ENCODE measurements around the gene FXYD6. TPM values are rescaled to one million over a fixed set of nuclear protein-coding genes. Genes with fewer than 3 reads are reported as not detected.

Gene FXYD6
- total and polyA plus RNA-seq, 9 of the 15 experiments (the other 6 are each of a cell fraction or from before 2014, with no cell fraction given): 0.07 to 0.35 TPM; not detected in 7

DNA sequence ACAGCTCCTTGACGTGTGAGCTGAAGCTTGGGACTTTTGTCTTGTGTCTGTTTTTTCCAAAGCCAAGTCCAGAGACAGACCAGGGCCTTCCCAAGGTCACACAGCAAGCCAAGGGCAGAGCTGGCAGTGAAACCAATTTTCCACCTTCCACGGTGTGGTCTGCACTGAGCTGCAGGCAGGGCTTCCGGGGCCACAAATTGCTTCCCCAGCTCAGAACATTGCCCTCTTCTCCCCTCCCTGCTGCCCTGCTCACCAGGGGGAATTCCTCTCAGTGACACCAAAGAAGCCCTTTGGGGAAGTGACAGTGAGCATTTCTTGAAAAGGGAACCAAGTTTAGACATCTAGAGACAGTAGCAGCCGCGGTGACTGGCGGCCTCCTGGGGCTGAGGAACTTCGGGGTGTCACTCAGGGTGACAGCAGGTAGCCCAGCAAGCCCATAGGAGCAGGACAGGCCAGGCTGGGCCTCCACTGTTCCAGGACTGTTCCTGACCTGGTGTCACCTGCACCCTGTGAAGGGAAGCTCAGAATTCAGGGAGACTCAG, 61.1 kb downstream of the FXYD6 start:
- H3K9ac ChIP-seq (ENCODE audit: insufficient read depth in 1 of 2, low read depth in 2 of 2, low read length in 2 of 2): peak overlapping the region in 1 of 2 experiments; percentile 78; a peak in 2 of 4 replicates
- no peak overlapping the region for H3K27ac ChIP-seq (ENCODE audit: extremely low read depth, low read depth, low read length)
- no peak overlapping the region for H3K4me3 ChIP-seq
- H3K27me3 ChIP-seq (ENCODE audit: control insufficient read depth in 2 of 2, insufficient read depth in 2 of 2, low read length in 2 of 2): no peaks in the 10 kb centered on the region; a peak in 1 of 5 replicates
- no peaks in the 10 kb centered on the region; the same call in 1 of the 2 replicates for H4K20me1 ChIP-seq (replicated peaks; ENCODE audit: control insufficient read depth, insufficient read depth, low read length)
- no TSS peak for BruUV-seq (replicated peaks)
- ChIA-PET CTCF (ENCODE audit: low intra/inter-chr PET ratio) (no interaction called here), POLR2A (interaction anchor here (0.6 kb wide), 1 partner anchor 245 kb away, joined by 3 read pairs; no protein-coding TSS in a partner anchor)
- WGBS (ENCODE audit: insufficient coverage, low coverage, missing lambda C conversion rate): 23% methylated on average over 7 of the region's 7 CpGs
- no peak for ATAC-seq
- no peak overlapping the region for H2AFZ ChIP-seq (ENCODE audit: low read depth, low read length)
- no peaks in the 10 kb centered on the region for H3K9me3 ChIP-seq (replicated peaks; ENCODE audit: control insufficient read depth, insufficient read depth, low read depth, low read length)
- H3K4me1 ChIP-seq (replicated peaks in 1 of 2; ENCODE audit: control insufficient read depth in 2 of 2, insufficient read depth in 2 of 2, low read length in 2 of 2): peaks cover 0 to 23% of the 10 kb centered on the region in 2 experiments; a peak in 3 of 5 replicates
- no peak for DNase-seq (ENCODE audit: extremely low read depth in 1 of 4, low spot score in 3 of 4)
- no peak for FAIRE-seq
- H3K4me2 ChIP-seq (ENCODE audit: insufficient read depth, low read length): no peak overlapping the region
- in situ Hi-C loops (cut with MboI) (no loop called here), intact Hi-C loops (cut with micrococcal nuclease) (loop anchor here (5.0 kb wide), 1 partner anchor 92 kb away; no protein-coding TSS in a partner anchor)
- no peaks in the 10 kb centered on the region for H3K36me3 ChIP-seq (ENCODE audit: control insufficient read depth, insufficient read depth, low read length)
- H3K79me2 ChIP-seq (ENCODE audit: control insufficient read depth, insufficient read depth, low read length): no peaks in the 10 kb centered on the region
- H3K9me1 ChIP-seq (ENCODE audit: control insufficient read depth, insufficient read depth, low read length): peaks cover 2% of the 10 kb centered on the region
- TF ChIP-seq ZFP36 (IDR thresholded peaks at IDR 0.05; ENCODE audit: low read depth, low read length, partially characterized antibody): peak; percentile 32
- no peak for TF ChIP-seq NR1H2 (CRISPR knock-in tag; IDR thresholded peaks at IDR 0.05)
- TF ChIP-seq, protein P1, sequence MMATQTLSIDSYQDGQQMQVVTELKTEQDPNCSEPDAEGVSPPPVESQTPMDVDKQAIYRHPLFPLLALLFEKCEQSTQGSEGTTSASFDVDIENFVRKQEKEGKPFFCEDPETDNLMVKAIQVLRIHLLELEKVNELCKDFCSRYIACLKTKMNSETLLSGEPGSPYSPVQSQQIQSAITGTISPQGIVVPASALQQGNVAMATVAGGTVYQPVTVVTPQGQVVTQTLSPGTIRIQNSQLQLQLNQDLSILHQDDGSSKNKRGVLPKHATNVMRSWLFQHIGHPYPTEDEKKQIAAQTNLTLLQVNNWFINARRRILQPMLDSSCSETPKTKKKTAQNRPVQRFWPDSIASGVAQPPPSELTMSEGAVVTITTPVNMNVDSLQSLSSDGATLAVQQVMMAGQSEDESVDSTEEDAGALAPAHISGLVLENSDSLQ (IDR thresholded peaks at IDR 0.05): peak; percentile 52; the same call in 1 of the 2 replicates
- TF ChIP-seq, protein P2, sequence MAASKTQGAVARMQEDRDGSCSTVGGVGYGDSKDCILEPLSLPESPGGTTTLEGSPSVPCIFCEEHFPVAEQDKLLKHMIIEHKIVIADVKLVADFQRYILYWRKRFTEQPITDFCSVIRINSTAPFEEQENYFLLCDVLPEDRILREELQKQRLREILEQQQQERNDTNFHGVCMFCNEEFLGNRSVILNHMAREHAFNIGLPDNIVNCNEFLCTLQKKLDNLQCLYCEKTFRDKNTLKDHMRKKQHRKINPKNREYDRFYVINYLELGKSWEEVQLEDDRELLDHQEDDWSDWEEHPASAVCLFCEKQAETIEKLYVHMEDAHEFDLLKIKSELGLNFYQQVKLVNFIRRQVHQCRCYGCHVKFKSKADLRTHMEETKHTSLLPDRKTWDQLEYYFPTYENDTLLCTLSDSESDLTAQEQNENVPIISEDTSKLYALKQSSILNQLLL (CRISPR knock-in tag; IDR thresholded peaks at IDR 0.05; ENCODE audit: borderline replicate concordance): no peak
- TF ChIP-seq, protein P3, sequence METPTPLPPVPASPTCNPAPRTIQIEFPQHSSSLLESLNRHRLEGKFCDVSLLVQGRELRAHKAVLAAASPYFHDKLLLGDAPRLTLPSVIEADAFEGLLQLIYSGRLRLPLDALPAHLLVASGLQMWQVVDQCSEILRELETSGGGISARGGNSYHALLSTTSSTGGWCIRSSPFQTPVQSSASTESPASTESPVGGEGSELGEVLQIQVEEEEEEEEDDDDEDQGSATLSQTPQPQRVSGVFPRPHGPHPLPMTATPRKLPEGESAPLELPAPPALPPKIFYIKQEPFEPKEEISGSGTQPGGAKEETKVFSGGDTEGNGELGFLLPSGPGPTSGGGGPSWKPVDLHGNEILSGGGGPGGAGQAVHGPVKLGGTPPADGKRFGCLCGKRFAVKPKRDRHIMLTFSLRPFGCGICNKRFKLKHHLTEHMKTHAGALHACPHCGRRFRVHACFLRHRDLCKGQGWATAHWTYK (CRISPR knock-in tag; IDR thresholded peaks at IDR 0.05): no peak
- TF ChIP-seq, protein P4, sequence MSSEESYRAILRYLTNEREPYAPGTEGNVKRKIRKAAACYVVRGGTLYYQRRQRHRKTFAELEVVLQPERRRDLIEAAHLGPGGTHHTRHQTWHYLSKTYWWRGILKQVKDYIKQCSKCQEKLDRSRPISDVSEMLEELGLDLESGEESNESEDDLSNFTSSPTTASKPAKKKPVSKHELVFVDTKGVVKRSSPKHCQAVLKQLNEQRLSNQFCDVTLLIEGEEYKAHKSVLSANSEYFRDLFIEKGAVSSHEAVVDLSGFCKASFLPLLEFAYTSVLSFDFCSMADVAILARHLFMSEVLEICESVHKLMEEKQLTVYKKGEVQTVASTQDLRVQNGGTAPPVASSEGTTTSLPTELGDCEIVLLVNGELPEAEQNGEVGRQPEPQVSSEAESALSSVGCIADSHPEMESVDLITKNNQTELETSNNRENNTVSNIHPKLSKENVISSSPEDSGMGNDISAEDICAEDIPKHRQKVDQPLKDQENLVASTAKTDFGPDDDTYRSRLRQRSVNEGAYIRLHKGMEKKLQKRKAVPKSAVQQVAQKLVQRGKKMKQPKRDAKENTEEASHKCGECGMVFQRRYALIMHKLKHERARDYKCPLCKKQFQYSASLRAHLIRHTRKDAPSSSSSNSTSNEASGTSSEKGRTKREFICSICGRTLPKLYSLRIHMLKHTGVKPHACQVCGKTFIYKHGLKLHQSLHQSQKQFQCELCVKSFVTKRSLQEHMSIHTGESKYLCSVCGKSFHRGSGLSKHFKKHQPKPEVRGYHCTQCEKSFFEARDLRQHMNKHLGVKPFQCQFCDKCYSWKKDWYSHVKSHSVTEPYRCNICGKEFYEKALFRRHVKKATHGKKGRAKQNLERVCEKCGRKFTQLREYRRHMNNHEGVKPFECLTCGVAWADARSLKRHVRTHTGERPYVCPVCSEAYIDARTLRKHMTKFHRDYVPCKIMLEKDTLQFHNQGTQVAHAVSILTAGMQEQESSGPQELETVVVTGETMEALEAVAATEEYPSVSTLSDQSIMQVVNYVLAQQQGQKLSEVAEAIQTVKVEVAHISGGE (CRISPR knock-in tag; IDR thresholded peaks at IDR 0.05): 0 out of 6 replicates have a peak, but pooled peaks of 1 of the 3 experiments have one; percentile 26

Measured in K562 (cell line).